Panc1 (cell line): ENCODE results near the gene RABGAP1L. TPM values are rescaled to one million over a fixed set of nuclear protein-coding genes. Genes with fewer than 3 reads are reported as not detected.

Experiments
- ATAC-seq: fragments of 200-7000 bp; cut with Tn5 transposase; 2 replicates; pipeline ENCODE4 v1.9.1; 2020; ENCODE audit warnings: mild to moderate bottlenecking, moderate library complexity
- BruUV-seq: library from RNA; stranded (reverse); fragments of 400-500 nt; replicated peaks from 2 replicates; lab custom pipeline; 2021; lab: Mats Ljungman, UMichigan
- CTCF ChIA-PET: fragments of 300-600 bp; sonication (Branson Sonifier 250); formaldehyde crosslinking; loops from one replicate; lab custom pipeline; 2022; ENCODE audit warnings: antibody characterized with exemption; lab: Charles Lee
- POLR2A ChIA-PET: fragments of 300-600 bp; sonication (Branson Sonifier 250); formaldehyde crosslinking; loops from one replicate; lab custom pipeline; 2022; ENCODE audit warnings: antibody characterized with exemption; lab: Charles Lee
- DNase-seq: peaks from one replicate; pipeline ENCODE4 v3.0.0-alpha.2; 2010; ENCODE audit warnings: low read depth, low spot score
- H3K27ac ChIP-seq: 2 replicates; pipeline ENCODE4 v1.5.1; 2011; ENCODE audit warnings: mild to moderate bottlenecking, low read length, inconsistent platforms
- H3K27me3 ChIP-seq: fragments of 200-500 bp; sonication (Bioruptor generic); 2 replicates; pipeline ENCODE4 v1.6.0; 2014; ENCODE audit warnings: low read length, inconsistent platforms; ENCODE audit not compliant: control insufficient read depth, insufficient read depth
- H3K36me3 ChIP-seq: fragments of 200-500 bp; sonication (Bioruptor generic); 2 replicates; pipeline ENCODE4 v1.5.1; 2014; ENCODE audit warnings: inconsistent platforms, mild to moderate bottlenecking, low read length, moderate library complexity; ENCODE audit not compliant: control insufficient read depth, insufficient read depth
- H3K4me1 ChIP-seq: 2 replicates; pipeline ENCODE4 v1.5.1; 2011; ENCODE audit warnings: inconsistent platforms, mild to moderate bottlenecking, low read length, moderate library complexity; ENCODE audit not compliant: control insufficient read depth, insufficient read depth
- H3K4me3 ChIP-seq, 2 experiments: 2 replicates each; pipeline ENCODE4 v1.5.1; 2011 to 2012; ENCODE audit warnings: low read depth in 2 of 2, low read length in 2 of 2, mild to moderate bottlenecking in 2 of 2, inconsistent platforms in 1 of 2, moderate library complexity in 1 of 2
- H3K9me3 ChIP-seq: fragments of 200-500 bp; sonication (Bioruptor generic); 2 replicates; pipeline ENCODE4 v1.5.1; 2014; ENCODE audit warnings: low read depth, mild to moderate bottlenecking, inconsistent platforms, low read length, moderate library complexity; ENCODE audit not compliant: control insufficient read depth, insufficient read depth
- POLR2AphosphoS5 ChIP-seq: IDR thresholded peaks from 2 replicates; pipeline ENCODE4 v1.6.1; 2012; ENCODE audit warnings: mild to moderate bottlenecking, low read depth, low read length, moderate library complexity
- SIN3A ChIP-seq: IDR thresholded peaks from 2 replicates; pipeline ENCODE4 v1.6.1; 2012; ENCODE audit warnings: low read depth, mild to moderate bottlenecking, low read length, moderate library complexity, borderline replicate concordance; ENCODE audit not compliant: insufficient read depth
- TCF7L2 ChIP-seq: IDR thresholded peaks from 2 replicates; pipeline ENCODE4 v1.6.1; 2011; ENCODE audit warnings: mild to moderate bottlenecking, low read depth, low read length, inconsistent platforms
- in situ Hi-C: cut with HindIII; loops from 2 replicates; pipeline ENCODE4 v1.10.0; 2016; ENCODE audit warnings: low sequenced_read_pairs, low pct_unique_long_range_greater_than_20kb
- intact Hi-C: fragments of 100-400 bp; cut with micrococcal nuclease; formaldehyde crosslinking; loops from one replicate; pipeline ENCODE4 v1.10.0; 2022; ENCODE audit not compliant: unreplicated experiment
- total RNA-seq: library from RNA; stranded (reverse); gene quantifications from one replicate; pipeline ENCODE4 v1.2.1, GENCODE V29; 2021; ENCODE audit not compliant: unreplicated experiment
- TF ChIP-seq, protein P1 (sequence below), 2 experiments: IDR thresholded peaks; 2 replicates each; pipeline ENCODE4 v1.6.1; 2011 to 2012; ENCODE audit warnings: low read depth in 2 of 2, control low read depth in 1 of 2, low read length in 1 of 2, mild to moderate bottlenecking in 1 of 2, moderate library complexity in 1 of 2; ENCODE audit not compliant: insufficient read depth in 1 of 2
- TF ChIP-seq, protein P2 (sequence below): fragments of 450-650 bp; IDR thresholded peaks from 2 replicates; pipeline ENCODE4 v1.5.1; 2017; ENCODE audit warnings: mild to moderate bottlenecking

RABGAP1L gene
- total RNA-seq, 1 experiment from 2014 or later, result 37.0 TPM

DNA sequence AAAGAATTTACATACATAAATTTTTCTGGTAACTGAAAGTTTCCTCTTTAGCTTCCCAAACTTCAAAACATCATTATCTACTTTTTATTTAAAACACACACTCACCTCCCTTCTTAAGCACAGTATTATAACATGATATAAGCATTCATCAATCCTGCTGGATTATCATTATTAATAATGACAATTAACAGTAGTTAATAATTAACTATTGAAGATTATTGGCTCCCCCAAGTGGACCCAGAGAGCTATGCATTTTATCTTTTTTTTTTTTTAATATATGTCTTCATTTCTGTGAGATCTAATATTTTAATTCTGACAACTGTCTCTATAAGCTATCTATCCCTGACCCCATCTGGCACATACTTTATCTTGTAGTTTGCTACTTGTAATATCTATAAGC is 588.3 kb downstream of the RABGAP1L start:
- no peak for TF ChIP-seq SIN3A
- TF ChIP-seq, protein P1, sequence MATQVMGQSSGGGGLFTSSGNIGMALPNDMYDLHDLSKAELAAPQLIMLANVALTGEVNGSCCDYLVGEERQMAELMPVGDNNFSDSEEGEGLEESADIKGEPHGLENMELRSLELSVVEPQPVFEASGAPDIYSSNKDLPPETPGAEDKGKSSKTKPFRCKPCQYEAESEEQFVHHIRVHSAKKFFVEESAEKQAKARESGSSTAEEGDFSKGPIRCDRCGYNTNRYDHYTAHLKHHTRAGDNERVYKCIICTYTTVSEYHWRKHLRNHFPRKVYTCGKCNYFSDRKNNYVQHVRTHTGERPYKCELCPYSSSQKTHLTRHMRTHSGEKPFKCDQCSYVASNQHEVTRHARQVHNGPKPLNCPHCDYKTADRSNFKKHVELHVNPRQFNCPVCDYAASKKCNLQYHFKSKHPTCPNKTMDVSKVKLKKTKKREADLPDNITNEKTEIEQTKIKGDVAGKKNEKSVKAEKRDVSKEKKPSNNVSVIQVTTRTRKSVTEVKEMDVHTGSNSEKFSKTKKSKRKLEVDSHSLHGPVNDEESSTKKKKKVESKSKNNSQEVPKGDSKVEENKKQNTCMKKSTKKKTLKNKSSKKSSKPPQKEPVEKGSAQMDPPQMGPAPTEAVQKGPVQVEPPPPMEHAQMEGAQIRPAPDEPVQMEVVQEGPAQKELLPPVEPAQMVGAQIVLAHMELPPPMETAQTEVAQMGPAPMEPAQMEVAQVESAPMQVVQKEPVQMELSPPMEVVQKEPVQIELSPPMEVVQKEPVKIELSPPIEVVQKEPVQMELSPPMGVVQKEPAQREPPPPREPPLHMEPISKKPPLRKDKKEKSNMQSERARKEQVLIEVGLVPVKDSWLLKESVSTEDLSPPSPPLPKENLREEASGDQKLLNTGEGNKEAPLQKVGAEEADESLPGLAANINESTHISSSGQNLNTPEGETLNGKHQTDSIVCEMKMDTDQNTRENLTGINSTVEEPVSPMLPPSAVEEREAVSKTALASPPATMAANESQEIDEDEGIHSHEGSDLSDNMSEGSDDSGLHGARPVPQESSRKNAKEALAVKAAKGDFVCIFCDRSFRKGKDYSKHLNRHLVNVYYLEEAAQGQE (IDR thresholded peaks at IDR 0.05; ENCODE audit: insufficient read depth in 1 of 2, low read depth in 2 of 2, low read length in 1 of 2), result no peak
- TF ChIP-seq TCF7L2, result no peak
- TF ChIP-seq POLR2AphosphoS5, result no peak
- TF ChIP-seq, protein P2, sequence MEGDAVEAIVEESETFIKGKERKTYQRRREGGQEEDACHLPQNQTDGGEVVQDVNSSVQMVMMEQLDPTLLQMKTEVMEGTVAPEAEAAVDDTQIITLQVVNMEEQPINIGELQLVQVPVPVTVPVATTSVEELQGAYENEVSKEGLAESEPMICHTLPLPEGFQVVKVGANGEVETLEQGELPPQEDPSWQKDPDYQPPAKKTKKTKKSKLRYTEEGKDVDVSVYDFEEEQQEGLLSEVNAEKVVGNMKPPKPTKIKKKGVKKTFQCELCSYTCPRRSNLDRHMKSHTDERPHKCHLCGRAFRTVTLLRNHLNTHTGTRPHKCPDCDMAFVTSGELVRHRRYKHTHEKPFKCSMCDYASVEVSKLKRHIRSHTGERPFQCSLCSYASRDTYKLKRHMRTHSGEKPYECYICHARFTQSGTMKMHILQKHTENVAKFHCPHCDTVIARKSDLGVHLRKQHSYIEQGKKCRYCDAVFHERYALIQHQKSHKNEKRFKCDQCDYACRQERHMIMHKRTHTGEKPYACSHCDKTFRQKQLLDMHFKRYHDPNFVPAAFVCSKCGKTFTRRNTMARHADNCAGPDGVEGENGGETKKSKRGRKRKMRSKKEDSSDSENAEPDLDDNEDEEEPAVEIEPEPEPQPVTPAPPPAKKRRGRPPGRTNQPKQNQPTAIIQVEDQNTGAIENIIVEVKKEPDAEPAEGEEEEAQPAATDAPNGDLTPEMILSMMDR, result no peak; the same call in 1 of the 2 replicates
- intact Hi-C loops, result no loop called here
- H3K9me3 ChIP-seq, result no peaks in the 10 kb centered on the region
- ChIA-PET CTCF (interaction anchor here (0.7 to 0.9 kb wide), 2 partner anchors 278 to 485 kb away, joined by 3 to 11 read pairs; no protein-coding TSS in a partner anchor), POLR2A (no interaction called here)
- H3K4me1 ChIP-seq, result no peaks in the 10 kb centered on the region
- no TSS peak for BruUV-seq
- no peak overlapping the region for H3K27ac ChIP-seq
- DNase-seq (no peak), ATAC-seq (no peak)
- H3K27me3 ChIP-seq, result no peaks in the 10 kb centered on the region
- no peak overlapping the region for H3K4me3 ChIP-seq
- no peaks in the 10 kb centered on the region for H3K36me3 ChIP-seq
- in situ Hi-C loops, result no loop called here

DNA sequence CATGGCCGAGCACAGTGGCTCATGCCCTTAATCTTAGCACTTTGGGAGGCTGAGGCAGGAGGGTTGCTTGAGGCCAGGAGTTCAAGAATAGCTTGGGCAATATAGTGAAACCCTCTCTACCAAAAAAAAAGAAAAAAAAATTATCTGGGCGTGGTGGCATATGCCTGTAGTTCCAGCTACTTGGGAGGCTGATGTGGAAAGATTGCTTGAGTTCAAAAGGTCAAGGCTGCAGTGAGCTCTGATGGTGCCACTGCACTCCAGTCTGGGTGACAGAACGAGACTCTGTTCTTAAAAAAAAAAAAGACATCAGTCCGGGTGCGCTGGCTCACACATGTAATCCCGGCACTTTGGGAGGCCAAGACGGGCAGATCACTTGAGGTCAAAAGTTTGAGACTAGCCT is 589.3 kb downstream of the RABGAP1L start:
- Histone ChIP-seq H3K27ac (no peak overlapping the region), H3K36me3 (no peaks in the 10 kb centered on the region), H3K4me3 (no peak overlapping the region), H3K4me1 (no peaks in the 10 kb centered on the region), H3K27me3 (no peaks in the 10 kb centered on the region), H3K9me3 (no peaks in the 10 kb centered on the region)
- POLR2A ChIA-PET, result no interaction called here
- ATAC-seq (no peak), DNase-seq (no peak)
- no TSS peak for BruUV-seq
- TF ChIP-seq TCF7L2, result no peak
- no peak for TF ChIP-seq POLR2AphosphoS5
- TF ChIP-seq, protein P2, result no peak
- TF ChIP-seq, protein P1 (IDR thresholded peaks at IDR 0.05; ENCODE audit: insufficient read depth in 1 of 2, low read depth in 2 of 2, low read length in 1 of 2), result no peak
- no peak for TF ChIP-seq SIN3A
- intact Hi-C loops (no loop called here), in situ Hi-C loops (no loop called here)
- CTCF ChIA-PET, result interaction anchor here (0.9 kb wide), 1 partner anchor 486 kb away, joined by 3 read pairs; no protein-coding TSS in a partner anchor
